Ureter (tissue), 1 donor: ENCODE results near the gene HPS6. TPM values are rescaled to one million over a fixed set of nuclear protein-coding genes. Genes with fewer than 3 reads are reported as not detected.

Source experiments
- total RNA-seq: library from RNA; stranded (reverse); gene quantifications from one replicate; pipeline ENCODE4 v1.2.4, GENCODE V29; 2023
- donor health status: DM: yes; HTN: yes; CAD: no.

HPS6 gene
- total RNA-seq, 1 donor from 2014 or later, result 16.0 TPM

Other genes starting within 250 kb of the HPS6 start
- gene OGA, start 246.9 kb upstream of the HPS6 start, total RNA-seq, result 193 TPM
- gene KCNIP2, start 221.5 kb upstream of the HPS6 start, total RNA-seq, result 5.7 TPM
- 26.5 TPM for gene ARMH3, start 9.2 kb upstream of the HPS6 start, total RNA-seq
- gene LDB1, start 55.0 kb downstream of the HPS6 start, total RNA-seq, result 82.4 TPM
- gene PPRC1, start 67.7 kb downstream of the HPS6 start, total RNA-seq, result 59.4 TPM
- 92.1 TPM for gene NOLC1, start 87.0 kb downstream of the HPS6 start, total RNA-seq
- 0.47 TPM for gene ELOVL3, start 160.9 kb downstream of the HPS6 start, total RNA-seq
- not detected for gene PITX3, start 176.2 kb downstream of the HPS6 start, total RNA-seq
- 64.4 TPM for gene GBF1, start 180.2 kb downstream of the HPS6 start, total RNA-seq